GM19351 (cell line): ENCODE data around the gene DCP1B.
A peak's percentile ranks its signal among the peaks of the same experiment; 100 is the strongest.

Experiments
- ATAC-seq: cut with Tn5 transposase; IDR thresholded peaks from one replicate; pipeline ENCODE4 v1.9.1; 2021; ENCODE audit warnings: mild to moderate bottlenecking, moderate library complexity; ENCODE audit not compliant: unreplicated experiment

Gene DCP1B

GRCh38 chr12:2018391-2018790 lies 14.1 kb upstream of the DCP1B start:
- ATAC-seq = no peak

- ATAC-seq = no peak
Measured at GRCh38 chr12:2017546-2018337, 13.5 kb upstream of the DCP1B start.

- no peak for ATAC-seq
Measured at GRCh38 chr12:2016862-2017545, 12.7 kb upstream of the DCP1B start.

- ATAC-seq = no peak
Measured at GRCh38 chr12:2014231-2014630, 10.0 kb upstream of the DCP1B start.

GRCh38 chr12:2013527-2014223 lies 9.4 kb upstream of the DCP1B start:
- ATAC-seq = no peak

- ATAC-seq = no peak
Measured at GRCh38 chr12:2013086-2013485, 8.8 kb upstream of the DCP1B start.

GRCh38 chr12:2011643-2012607 lies 7.7 kb upstream of the DCP1B start:
- no peak for ATAC-seq

- no peak for ATAC-seq
Measured at GRCh38 chr12:2009623-2010022, 5.4 kb upstream of the DCP1B start.

- no peak for ATAC-seq
Measured at GRCh38 chr12:2008677-2009076, 4.4 kb upstream of the DCP1B start.

- ATAC-seq = peak; percentile 20
Measured at GRCh38 chr12:2003676-2004112, 563 bp downstream of the DCP1B start.

- no peak for ATAC-seq
Measured at GRCh38 chr12:1995205-1995896, 8.9 kb downstream of the DCP1B start.

- no peak for ATAC-seq
Measured at GRCh38 chr12:1994429-1995143, 9.7 kb downstream of the DCP1B start.

GRCh38 chr12:1993871-1994371 lies 10.3 kb downstream of the DCP1B start:
- no peak for ATAC-seq

- ATAC-seq = no peak
Measured at GRCh38 chr12:1993341-1993740, 10.9 kb downstream of the DCP1B start.

- no peak for ATAC-seq
Measured at GRCh38 chr12:1992732-1993131, 11.5 kb downstream of the DCP1B start.

GRCh38 chr12:1989111-1989510 lies 15.1 kb downstream of the DCP1B start:
- ATAC-seq = no peak

- no peak for ATAC-seq
Measured at GRCh38 chr12:1984759-1985158, 19.5 kb downstream of the DCP1B start.

GRCh38 chr12:1980282-1980681 lies 24.0 kb downstream of the DCP1B start:
- no peak for ATAC-seq
